CD14-positive monocyte (primary cell): ENCODE measurements around the gene FSD1. TPM values are rescaled to one million over a fixed set of nuclear protein-coding genes. Genes with fewer than 3 reads are reported as not detected.
A peak's percentile ranks its signal among the peaks of the same experiment; 100 is the strongest.

Experiments used
- DNase-seq, 3 donors: peaks; one replicate each; pipeline ENCODE4 v3.0.0-alpha.2; 2011 to 2022
- H2AFZ ChIP-seq: 2 replicates; pipeline ENCODE4 v1.6.0; 2012; ENCODE audit warnings: mild to moderate bottlenecking, low read depth, low read length, inconsistent platforms; ENCODE audit not compliant: insufficient read depth, poor library complexity, severe bottlenecking
- H3K27ac ChIP-seq, 2 donors: 1 replicate in 1 of 2; 2 replicates in 1 of 2; pipeline ENCODE4 v1.5.1; 2012 to 2013; ENCODE audit warnings: low read length in 2 of 2, control low read depth in 1 of 2, inconsistent platforms in 1 of 2, low read depth in 1 of 2, mild to moderate bottlenecking in 1 of 2
- H3K27me3 ChIP-seq, 2 donors: one replicate each; pipeline versions ENCODE4 v1.6.0 to v1.6.1; 2011 to 2013; ENCODE audit warnings: low read length in 2 of 2; ENCODE audit not compliant: control insufficient read depth in 2 of 2, insufficient read depth in 2 of 2
- H3K36me3 ChIP-seq, 2 donors: replicated peaks in 1 of 2; 1 replicate in 1 of 2; 2 replicates in 1 of 2; pipeline versions ENCODE4 v1.5.1 to v1.6.1; 2012 to 2013; ENCODE audit warnings: low read length in 2 of 2, control low read depth in 1 of 2, inconsistent platforms in 1 of 2, mild to moderate bottlenecking in 1 of 2; ENCODE audit not compliant: insufficient read depth in 2 of 2, control insufficient read depth in 1 of 2
- H3K4me1 ChIP-seq, 2 donors: 1 replicate in 1 of 2; 2 replicates in 1 of 2; pipeline versions ENCODE4 v1.5.1 to v1.6.1; 2012 to 2013; ENCODE audit warnings: low read length in 2 of 2, control low read depth in 1 of 2, inconsistent platforms in 1 of 2, mild to moderate bottlenecking in 1 of 2, moderate library complexity in 1 of 2; ENCODE audit not compliant: insufficient read depth in 2 of 2, control insufficient read depth in 1 of 2
- H3K4me2 ChIP-seq: replicated peaks from 2 replicates; pipeline ENCODE3; 2012; ENCODE audit warnings: low read length, moderate library complexity, mild to moderate bottlenecking; ENCODE audit not compliant: poor library complexity, severe bottlenecking; ENCODE audit errors: extremely low read depth
- H3K4me3 ChIP-seq, 3 experiments: fragments of 200-600 bp in 1 of 3; sonication (generic) in 1 of 3; replicated peaks in 1 of 3; 1 replicate in 2 of 3; 2 replicates in 1 of 3; pipeline ENCODE4 v1.5.1; 2011 to 2013; ENCODE audit warnings: low read length in 3 of 3, mild to moderate bottlenecking in 3 of 3, control low read depth in 2 of 3, low read depth in 2 of 3, inconsistent platforms in 1 of 3, moderate library complexity in 1 of 3
- H3K79me2 ChIP-seq: 2 replicates; pipeline ENCODE4 v1.6.0; 2012; ENCODE audit warnings: mild to moderate bottlenecking, control low read depth, inconsistent platforms, low read length, moderate library complexity; ENCODE audit not compliant: insufficient read depth
- H3K9ac ChIP-seq: 2 replicates; pipeline ENCODE4 v1.6.0; 2017; ENCODE audit warnings: low read length, mild to moderate bottlenecking; ENCODE audit not compliant: insufficient read depth, poor library complexity, severe bottlenecking
- H3K9me3 ChIP-seq, 2 donors: replicated peaks in 1 of 2; 1 replicate in 1 of 2; 2 replicates in 1 of 2; pipeline versions ENCODE4 v1.5.1 to v1.6.1; 2012 to 2013; ENCODE audit warnings: low read length in 2 of 2, control low read depth in 1 of 2; ENCODE audit not compliant: control insufficient read depth in 1 of 2, insufficient read depth in 1 of 2
- H4K20me1 ChIP-seq: 2 replicates; pipeline ENCODE4 v1.6.0; 2012; ENCODE audit warnings: mild to moderate bottlenecking, low read length, control low read depth, moderate library complexity; ENCODE audit not compliant: insufficient read depth
- H3K27ac Mint-ChIP-seq, 7 donors: one replicate each; pipeline ENCODE4 v1.8.0; 2020; ENCODE audit warnings: mild to moderate bottlenecking in 7 of 7, mixed read lengths in 7 of 7, moderate library complexity in 6 of 7, inconsistent platforms in 2 of 7
- H3K27me3 Mint-ChIP-seq, 3 donors: one replicate each; pipeline ENCODE4 v1.8.0; 2021 to 2022; ENCODE audit warnings: low read depth in 3 of 3, mild to moderate bottlenecking in 3 of 3, mixed read lengths in 3 of 3, moderate library complexity in 3 of 3, inconsistent platforms in 1 of 3
- H3K36me3 Mint-ChIP-seq, 2 donors: one replicate each; pipeline ENCODE4 v1.8.0; 2020; ENCODE audit warnings: mixed read lengths in 2 of 2, inconsistent platforms in 1 of 2, mild to moderate bottlenecking in 1 of 2
- H3K4me1 Mint-ChIP-seq: one replicate; pipeline ENCODE4 v1.8.0; 2020; ENCODE audit warnings: mild to moderate bottlenecking, mixed read lengths
- H3K4me3 Mint-ChIP-seq, 2 donors: one replicate each; pipeline ENCODE4 v1.8.0; 2020; ENCODE audit warnings: mild to moderate bottlenecking in 2 of 2, mixed read lengths in 2 of 2, moderate library complexity in 1 of 2
- H3K9me3 Mint-ChIP-seq, 7 donors: one replicate each; pipeline ENCODE4 v1.8.0; 2020 to 2022; ENCODE audit warnings: mixed read lengths in 7 of 7, mild to moderate bottlenecking in 6 of 7, moderate library complexity in 6 of 7, inconsistent platforms in 2 of 7
- WGBS: methylation state at CpG from one replicate; pipeline ENCODE4 v1.1.5; 2013; ENCODE audit warnings: missing lambda C conversion rate; ENCODE audit not compliant: insufficient coverage; 5-methylcytosine and 5-hydroxymethylcytosine counted together
- intact Hi-C, 2 donors: fragments of 100-400 bp; cut with micrococcal nuclease; formaldehyde crosslinking; loops; one replicate each; pipeline versions ENCODE4 v1.15.0 to v1.15.1; 2023
- polyA plus RNA-seq, 3 donors: library from polyadenylated mRNA; depleted of rRNA in 1 of 3; unstranded in 2 of 3; stranded (reverse) in 1 of 3; fragments of 300-500 nt in 2 of 3; fragments of >200 nt in 1 of 3; fragmentation: Illumina TruSeq in 2 of 3; gene quantifications; 1 replicate in 2 of 3; 2 replicates in 1 of 3; pipeline ENCODE4 v1.2.3, GENCODE V29; 2012 to 2021
- TF ChIP-seq, protein P1 (sequence below): fragments of 200-600 bp; IDR thresholded peaks from one replicate; pipeline ENCODE4 v1.8.0; 2022; ENCODE audit warnings: antibody characterized with exemption, mild to moderate bottlenecking

FSD1 gene
- polyA plus RNA-seq, 3 donors, result 0.39 TPM; not detected in 2

GRCh38 chr19:4295972-4296771, 8.2 kb upstream of the FSD1 start:
- Histone ChIP-seq H3K79me2 (no peaks in the 10 kb centered on the region), H3K4me2 (no peak overlapping the region), H3K36me3 (no peaks in the 10 kb centered on the region), H2AFZ (no peak overlapping the region), H3K27ac (no peak overlapping the region), H3K9ac (no peak overlapping the region), H3K4me3 (no peak overlapping the region), H4K20me1 (no peaks in the 10 kb centered on the region), H3K27me3 (no peaks in the 10 kb centered on the region), H3K4me1 (no peaks in the 10 kb centered on the region), H3K9me3 (no peaks in the 10 kb centered on the region)
- Mint-ChIP-seq H3K27ac (peak overlapping the region in 1 of 7 donors; percentile 64), H3K9me3 (peaks cover 0 to 2% (median 0%) of the 10 kb centered on the region in 7 donors), H3K4me3 (no peak overlapping the region), H3K36me3 (no peaks in the 10 kb centered on the region), H3K27me3 (peaks cover 0 to 2% (median 0%) of the 10 kb centered on the region in 3 donors), H3K4me1 (no peaks in the 10 kb centered on the region)
- intact Hi-C loops, result no loop called here
- TF ChIP-seq, protein P1, sequence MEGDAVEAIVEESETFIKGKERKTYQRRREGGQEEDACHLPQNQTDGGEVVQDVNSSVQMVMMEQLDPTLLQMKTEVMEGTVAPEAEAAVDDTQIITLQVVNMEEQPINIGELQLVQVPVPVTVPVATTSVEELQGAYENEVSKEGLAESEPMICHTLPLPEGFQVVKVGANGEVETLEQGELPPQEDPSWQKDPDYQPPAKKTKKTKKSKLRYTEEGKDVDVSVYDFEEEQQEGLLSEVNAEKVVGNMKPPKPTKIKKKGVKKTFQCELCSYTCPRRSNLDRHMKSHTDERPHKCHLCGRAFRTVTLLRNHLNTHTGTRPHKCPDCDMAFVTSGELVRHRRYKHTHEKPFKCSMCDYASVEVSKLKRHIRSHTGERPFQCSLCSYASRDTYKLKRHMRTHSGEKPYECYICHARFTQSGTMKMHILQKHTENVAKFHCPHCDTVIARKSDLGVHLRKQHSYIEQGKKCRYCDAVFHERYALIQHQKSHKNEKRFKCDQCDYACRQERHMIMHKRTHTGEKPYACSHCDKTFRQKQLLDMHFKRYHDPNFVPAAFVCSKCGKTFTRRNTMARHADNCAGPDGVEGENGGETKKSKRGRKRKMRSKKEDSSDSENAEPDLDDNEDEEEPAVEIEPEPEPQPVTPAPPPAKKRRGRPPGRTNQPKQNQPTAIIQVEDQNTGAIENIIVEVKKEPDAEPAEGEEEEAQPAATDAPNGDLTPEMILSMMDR, result no peak
- no peak for DNase-seq
- 78% methylated on average over 6 of the region's 14 CpGs for WGBS

- Histone ChIP-seq H3K79me2 (no peaks in the 10 kb centered on the region), H3K4me2 (no peak overlapping the region), H3K4me3 (no peak overlapping the region), H3K9ac (no peak overlapping the region), H3K36me3 (no peaks in the 10 kb centered on the region), H3K9me3 (no peaks in the 10 kb centered on the region), H4K20me1 (no peaks in the 10 kb centered on the region), H3K27ac (no peak overlapping the region), H2AFZ (no peak overlapping the region), H3K4me1 (no peaks in the 10 kb centered on the region), H3K27me3 (no peaks in the 10 kb centered on the region)
- DNase-seq, result no peak
- 91% methylated on average over 21 of the region's 27 CpGs for whole genome bisulfite sequencing
- Mint-ChIP-seq H3K9me3 (peaks cover 0 to 2% (median 0%) of the 10 kb centered on the region in 7 donors), H3K27me3 (peaks cover 0 to 4% (median 3%) of the 10 kb centered on the region in 3 donors), H3K4me3 (no peak overlapping the region), H3K27ac (no peak overlapping the region), H3K36me3 (no peaks in the 10 kb centered on the region), H3K4me1 (peaks cover 7% of the 10 kb centered on the region)
- TF ChIP-seq, protein P1, result no peak
- intact Hi-C loops, result no loop called here
Measured at GRCh38 chr19:4297901-4298809, 6.2 kb upstream of the FSD1 start.
